Nephron (organoid): ENCODE data around the gene PLEKHA6.
A peak's percentile ranks its signal among the peaks of the same experiment; 100 is the strongest.

Experiments
- H3K27ac Mint-ChIP-seq, 3 experiments: 2 replicates each; pipeline ENCODE4 v1.8.0; 2020; ENCODE audit warnings: mixed read lengths in 3 of 3, mild to moderate bottlenecking in 2 of 3, moderate library complexity in 1 of 3
- H3K27me3 Mint-ChIP-seq: 2 replicates; pipeline ENCODE4 v1.8.0; 2021; ENCODE audit warnings: low read depth, mild to moderate bottlenecking, moderate library complexity, mixed read lengths
- H3K36me3 Mint-ChIP-seq: 2 replicates; pipeline ENCODE4 v1.8.0; 2020; ENCODE audit warnings: low read depth, mixed read lengths
- H3K4me1 Mint-ChIP-seq: 2 replicates; pipeline ENCODE4 v1.8.0; 2020; ENCODE audit warnings: mixed read lengths
- H3K4me3 Mint-ChIP-seq, 3 experiments: 2 replicates each; pipeline ENCODE4 v1.8.0; 2020; ENCODE audit warnings: mild to moderate bottlenecking in 3 of 3, mixed read lengths in 3 of 3, moderate library complexity in 2 of 3
- H3K9me3 Mint-ChIP-seq: 2 replicates; pipeline ENCODE4 v1.8.0; 2020; ENCODE audit warnings: mixed read lengths
- CTCF ChIP-seq, 3 experiments: fragments of 200-600 bp; sonication (generic); IDR thresholded peaks; one replicate each; pipeline ENCODE4 v1.5.0; 2021; ENCODE audit warnings: antibody characterized with exemption in 3 of 3; ENCODE audit not compliant: unreplicated experiment in 3 of 3

Gene PLEKHA6

GRCh38 chr1:204359474-204360255 is at the start of gene PLEKHA6:
Gene PLEKHA6 (minus strand): TSS chr1:204359929. CDS start chr1:204273727, 86,202 bp downstream.
- H3K4me3 Mint-ChIP-seq = peak within 1 kb of the TSS; percentile 81 to 87 (median 83)
- no peaks in the 10 kb centered on the region for H3K36me3 Mint-ChIP-seq
- peak; percentile 34 to 50 (median 41) for TF ChIP-seq CTCF (IDR thresholded peaks at IDR 0.05; ENCODE audit: unreplicated experiment in 3 of 3)

GRCh38 chr1:204409123-204409522 is 49.4 kb upstream of the PLEKHA6 start:
- TF ChIP-seq CTCF (IDR thresholded peaks at IDR 0.05; ENCODE audit: unreplicated experiment in 3 of 3) = no peak
- Mint-ChIP-seq H3K9me3 (no peaks in the 10 kb centered on the region), H3K4me3 (peak overlapping the region; percentile 96 to 99 (median 99)), H3K36me3 (peaks cover 21% of the 10 kb centered on the region), H3K27me3 (peaks cover 3% of the 10 kb centered on the region), H3K4me1 (peaks cover 28% of the 10 kb centered on the region), H3K27ac (peak overlapping the region; percentile 68 to 100 (median 97))

More at GRCh38 chr1:204359474-204360255, at the start of gene PLEKHA6:
- H3K4me1 Mint-ChIP-seq = peaks cover 48% of the 10 kb centered on the region
- H3K9me3 Mint-ChIP-seq = no peaks in the 10 kb centered on the region
- H3K27ac Mint-ChIP-seq = peak within 1 kb of the TSS; percentile 87 to 92 (median 91)
- peaks cover 3% of the 10 kb centered on the region for H3K27me3 Mint-ChIP-seq

- Mint-ChIP-seq H3K9me3 (no peaks in the 10 kb centered on the region), H3K36me3 (peaks cover 27% of the 10 kb centered on the region), H3K4me3 (peak overlapping the region; percentile 96 to 99 (median 99)), H3K4me1 (peaks cover 28% of the 10 kb centered on the region), H3K27ac (peak overlapping the region; percentile 35 to 100 (median 68)), H3K27me3 (peaks cover 3% of the 10 kb centered on the region)
- no peak for TF ChIP-seq CTCF (IDR thresholded peaks at IDR 0.05; ENCODE audit: unreplicated experiment in 3 of 3)
Measured at GRCh38 chr1:204408602-204409001, 48.9 kb upstream of the PLEKHA6 start.

GRCh38 chr1:204408074-204408507 is 48.4 kb upstream of the PLEKHA6 start:
- peaks cover 27% of the 10 kb centered on the region for H3K4me1 Mint-ChIP-seq
- peaks cover 3% of the 10 kb centered on the region for H3K27me3 Mint-ChIP-seq
- H3K36me3 Mint-ChIP-seq = peaks cover 28% of the 10 kb centered on the region
- H3K4me3 Mint-ChIP-seq = peak overlapping the region; percentile 96 to 99 (median 99)
- H3K9me3 Mint-ChIP-seq = no peaks in the 10 kb centered on the region
- peak overlapping the region; percentile 35 to 68 (median 55) for H3K27ac Mint-ChIP-seq
- no peak for TF ChIP-seq CTCF (IDR thresholded peaks at IDR 0.05; ENCODE audit: unreplicated experiment in 3 of 3)

GRCh38 chr1:204407295-204407971 is 47.7 kb upstream of the PLEKHA6 start:
- peak overlapping the region; percentile 96 to 99 (median 99) for H3K4me3 Mint-ChIP-seq
- H3K27me3 Mint-ChIP-seq = no peaks in the 10 kb centered on the region
- TF ChIP-seq CTCF (IDR thresholded peaks at IDR 0.05; ENCODE audit: unreplicated experiment in 3 of 3) = no peak
- H3K4me1 Mint-ChIP-seq = peaks cover 24% of the 10 kb centered on the region
- H3K27ac Mint-ChIP-seq = peak overlapping the region in 1 of 3 experiments; percentile 35
- peaks cover 31% of the 10 kb centered on the region for H3K36me3 Mint-ChIP-seq
- no peaks in the 10 kb centered on the region for H3K9me3 Mint-ChIP-seq
